HG02970 (cell line): ENCODE data around the gene TMSB10.
"Not testable (repeated sequence)": the region's sequence is repeated elsewhere in the genome, so short reads cannot be mapped to it uniquely, and the experiment has no call there.

Experiments
- ATAC-seq: cut with Tn5 transposase; IDR thresholded peaks from one replicate; pipeline ENCODE4 v1.9.1; 2021; ENCODE audit warnings: mild to moderate bottlenecking, moderate library complexity, moderate number of reproducible peaks; ENCODE audit not compliant: unreplicated experiment, low FRiP score

Gene TMSB10

GRCh38 chr2:84925724-84926376, 20.4 kb downstream of the TMSB10 start:
- ATAC-seq: peak; percentile 80

- ATAC-seq: no peak
Measured at GRCh38 chr2:84927275-84927627, 21.8 kb downstream of the TMSB10 start.

GRCh38 chr2:84931384-84931821, 25.9 kb downstream of the TMSB10 start:
- ATAC-seq: no peak

GRCh38 chr2:84938194-84938879, 32.9 kb downstream of the TMSB10 start:
- ATAC-seq: peak; percentile 39

GRCh38 chr2:84939426-84940087, 34.1 kb downstream of the TMSB10 start:
- peak; percentile 72 for ATAC-seq

GRCh38 chr2:84940088-84940470, 34.6 kb downstream of the TMSB10 start:
- ATAC-seq: peak; percentile 0

GRCh38 chr2:84940831-84941412, 35.5 kb downstream of the TMSB10 start:
- no peak for ATAC-seq

GRCh38 chr2:84942166-84942565, 36.7 kb downstream of the TMSB10 start:
- no peak for ATAC-seq

- peak; percentile 21 for ATAC-seq
Measured at GRCh38 chr2:84942964-84943421, 37.5 kb downstream of the TMSB10 start.

- no peak for ATAC-seq
Measured at GRCh38 chr2:84944295-84944909, 38.9 kb downstream of the TMSB10 start.

- not testable (repeated sequence) for ATAC-seq
Measured at GRCh38 chr2:84945838-84946203, 40.4 kb downstream of the TMSB10 start.

GRCh38 chr2:84946204-84947009, 41.0 kb downstream of the TMSB10 start:
- peak; percentile 53 for ATAC-seq

GRCh38 chr2:84947010-84947593, 41.6 kb downstream of the TMSB10 start:
- no peak for ATAC-seq

GRCh38 chr2:84953535-84953934, 48.1 kb downstream of the TMSB10 start:
- ATAC-seq: no peak

- ATAC-seq: no peak
Measured at GRCh38 chr2:84954329-84954728, 48.9 kb downstream of the TMSB10 start.
